NT2/D1 (cell line): ENCODE measurements around the gene PRPF6.

Experiments used
- YY1 ChIP-seq: IDR thresholded peaks from 2 replicates; pipeline ENCODE4 v1.6.1; 2011; ENCODE audit not compliant: insufficient read length, insufficient read depth
- ZNF274 ChIP-seq: IDR thresholded peaks from 2 replicates; pipeline ENCODE4 v1.6.1; 2011; ENCODE audit warnings: mild to moderate bottlenecking, low read depth, low read length

- no peak for TF ChIP-seq ZNF274
- no peak for TF ChIP-seq YY1
Measured at GRCh38 chr20:64039293-64040160, 58.6 kb downstream of the PRPF6 start.
